K562 (cell line): ENCODE data around the gene KIF26B. TPM values are rescaled to one million over a fixed set of nuclear protein-coding genes. Genes with fewer than 3 reads are reported as not detected.

ENCODE experiments used
- ATAC-seq: fragments of 200-7000 bp; cut with Tn5 transposase; 3 replicates; pipeline ENCODE4 v1.9.1; 2020; ENCODE audit warnings: moderate library complexity
- BruUV-seq: library from RNA; stranded (reverse); fragments of 400-500 nt; replicated peaks from 2 replicates; lab custom pipeline; 2021; lab: Mats Ljungman, UMichigan
- CTCF ChIA-PET: fragments of 300-600 bp; formaldehyde crosslinking; extraction: SDS; loops from one replicate; lab custom pipeline; 2021; ENCODE audit warnings: low intra/inter-chr PET ratio; lab: Yijun Ruan, JAX
- POLR2A ChIA-PET: fragments of 300-600, 350-650 bp; sonication (Branson Sonifier 250); formaldehyde crosslinking; extraction: SDS; loops from one replicate; lab custom pipeline; 2021; ENCODE audit warnings: antibody characterized with exemption, inconsistent platforms; lab: Yijun Ruan, JAX
- DNase-seq, 4 experiments: peaks; one replicate each; pipeline versions ENCODE4 v3.0.0 to v3.0.0-alpha.2; 2011 to 2018; ENCODE audit warnings: low spot score in 3 of 4, mixed read lengths in 3 of 4; ENCODE audit errors: extremely low read depth in 1 of 4
- FAIRE-seq: peaks from 2 replicates; lab custom pipeline; 2011; peaks lifted over from hg19 to GRCh38; lab: Jason Lieb, UNC
- H2AFZ ChIP-seq: 2 replicates; pipeline ENCODE4 v1.6.0; 2011; ENCODE audit warnings: low read depth, low read length, control low read depth, inconsistent platforms
- H3K27ac ChIP-seq: fragments of 200-600 bp; 3 replicates; pipeline ENCODE4 v1.8.0; 2011; ENCODE audit warnings: low read depth, mild to moderate bottlenecking, control low read depth, inconsistent platforms, low read length, moderate library complexity, mixed read lengths; ENCODE audit errors: extremely low read depth
- H3K27me3 ChIP-seq, 2 experiments: fragments of 300-600 bp in 1 of 2; 2 replicates in 1 of 2; 3 replicates in 1 of 2; pipeline versions ENCODE4 v1.6.0 to v1.8.0; 2011; ENCODE audit warnings: inconsistent platforms in 2 of 2, low read length in 2 of 2, mild to moderate bottlenecking in 1 of 2, mixed read lengths in 1 of 2, moderate library complexity in 1 of 2; ENCODE audit not compliant: control insufficient read depth in 2 of 2, insufficient read depth in 2 of 2
- H3K36me3 ChIP-seq: fragments of 300-600 bp; 3 replicates; pipeline ENCODE4 v1.8.0; 2011; ENCODE audit warnings: mild to moderate bottlenecking, low read length, inconsistent platforms; ENCODE audit not compliant: control insufficient read depth, insufficient read depth
- H3K4me1 ChIP-seq, 2 experiments: fragments of 200-600 bp in 1 of 2; replicated peaks in 1 of 2; 2 replicates in 1 of 2; 3 replicates in 1 of 2; pipeline versions ENCODE4 v1.5.1 to v1.8.0; 2011; ENCODE audit warnings: inconsistent platforms in 2 of 2, low read length in 2 of 2, mild to moderate bottlenecking in 1 of 2, mixed read lengths in 1 of 2, moderate library complexity in 1 of 2; ENCODE audit not compliant: control insufficient read depth in 2 of 2, insufficient read depth in 2 of 2
- H3K4me2 ChIP-seq: 2 replicates; pipeline ENCODE4 v1.6.1; 2011; ENCODE audit warnings: low read length, control low read depth, inconsistent platforms, mixed read lengths; ENCODE audit not compliant: insufficient read depth
- H3K4me3 ChIP-seq: fragments of 200-600 bp; sonication (generic), shearing (Covaris generic); 2 replicates; pipeline ENCODE4 v1.5.1; 2016; ENCODE audit warnings: control low read depth, inconsistent platforms
- H3K79me2 ChIP-seq: fragments of 200-600 bp; 3 replicates; pipeline ENCODE4 v1.8.0; 2011; ENCODE audit warnings: low read length, inconsistent platforms; ENCODE audit not compliant: control insufficient read depth, insufficient read depth
- H3K9ac ChIP-seq, 2 experiments: 2 replicates each; pipeline versions ENCODE4 v1.6.0 to v1.6.1; 2011; ENCODE audit warnings: low read depth in 2 of 2, low read length in 2 of 2, control low read depth in 1 of 2, inconsistent platforms in 1 of 2, mild to moderate bottlenecking in 1 of 2, mixed read lengths in 1 of 2; ENCODE audit not compliant: insufficient read depth in 1 of 2
- H3K9me1 ChIP-seq: one replicate; pipeline ENCODE4 v1.6.0; 2011; ENCODE audit warnings: inconsistent platforms, mild to moderate bottlenecking, low read length, moderate library complexity; ENCODE audit not compliant: control insufficient read depth, insufficient read depth
- H3K9me3 ChIP-seq: replicated peaks from 2 replicates; pipeline ENCODE4 v1.5.1; 2011; ENCODE audit warnings: low read depth, low read length, inconsistent platforms; ENCODE audit not compliant: control insufficient read depth, insufficient read depth
- H4K20me1 ChIP-seq: replicated peaks from 2 replicates; pipeline ENCODE4 v1.6.1; 2011; ENCODE audit warnings: low read length, inconsistent platforms, mixed read lengths; ENCODE audit not compliant: control insufficient read depth, insufficient read depth
- E2F8 ChIP-seq: fragments of 450-650 bp; IDR thresholded peaks from 2 replicates; pipeline ENCODE4 v1.7.1; 2018; ENCODE audit warnings: mild to moderate bottlenecking, low read depth; ENCODE audit not compliant: partially characterized antibody
- NFIC ChIP-seq: fragments of 450-650 bp; IDR thresholded peaks from 2 replicates; pipeline ENCODE4 v1.6.1; 2017; ENCODE audit warnings: mild to moderate bottlenecking, inconsistent platforms
- NFIX ChIP-seq: fragments of 250-450 bp; sonication (Bioruptor Pico); IDR thresholded peaks from 2 replicates; pipeline ENCODE4 v1.4.0; 2020; ENCODE audit warnings: low read depth, mild to moderate bottlenecking, moderate library complexity
- NR2F6 ChIP-seq: fragments of 450-650 bp; formaldehyde crosslinking; IDR thresholded peaks from 2 replicates; pipeline ENCODE4 v1.4.0; 2020; ENCODE audit warnings: mild to moderate bottlenecking
- POLR2A ChIP-seq: fragments of 450-650 bp; conservative IDR thresholded peaks from 2 replicates; pipeline ENCODE4 v1.6.1; 2016
- TBP ChIP-seq: optimal IDR thresholded peaks from 2 replicates; pipeline ENCODE3; 2011; ENCODE audit warnings: low read depth, low read length, improper control_type of control experiment
- WGBS: fragments of 100-300 bp; shearing (Covaris generic); methylation state at CpG from one replicate; pipeline ENCODE4 v1.1.6; 2016; ENCODE audit warnings: low coverage, mixed read lengths; ENCODE audit not compliant: insufficient coverage; ENCODE audit errors: missing lambda C conversion rate; 5-methylcytosine and 5-hydroxymethylcytosine counted together
- in situ Hi-C: fragments of 300-500 bp; cut with MboI; formaldehyde crosslinking; loops from 4 replicates; pipeline ENCODE4 v1.15.0; 2018; ENCODE audit warnings: inconsistent platforms, mixed read lengths
- intact Hi-C: fragments of 100-400 bp; cut with micrococcal nuclease; formaldehyde crosslinking; loops from 2 replicates; pipeline ENCODE4 v1.14.2; 2022
- polyA plus RNA-seq, 8 experiments: library from polyadenylated mRNA; depleted of rRNA in 4 of 8; stranded (reverse) in 5 of 8; unstranded in 3 of 8; fragments of >200 nt; fragmentation: Nextera tagmentation in 2 of 8; fragmentation: Illumina TruSeq in 1 of 8; extraction: Ambion mirVana in 2 of 8; extraction: Trizol in 1 of 8; gene quantifications; 2 replicates each; pipeline versions ENCODE4 v1.2.1 to v1.2.3, GENCODE V29; 2011 to 2014; ENCODE audit warnings: inconsistent platforms in 1 of 8, missing spikeins in 1 of 8
- total RNA-seq, 7 experiments: library from RNA; depleted of rRNA in 6 of 7; stranded (reverse); fragments of >200 nt in 6 of 7; fragmentation: Illumina TruSeq in 2 of 7; extraction: Trizol in 2 of 7; gene quantifications; 2 replicates each; pipeline versions ENCODE4 v1.2.1 to v1.2.3, GENCODE V29; 2011 to 2021; ENCODE audit warnings: low replicate concordance in 1 of 7

The KIF26B gene
- total and polyA plus RNA-seq, 9 of the 15 experiments (the other 6 are each of a cell fraction or from before 2014, with no cell fraction given): 0.02 to 0.08 (median 0.03) TPM; not detected in 6

- TF ChIP-seq TBP: peak; percentile 90
- TF ChIP-seq POLR2A: peak; percentile 80
Measured at GRCh38 chr1:245561665-245562234, 407.0 kb downstream of the KIF26B start (continued).

- POLR2A ChIA-PET: no interaction called here
- FAIRE-seq: no peak
- intact Hi-C loops: no loop called here
- TF ChIP-seq NR2F6: no peak
- TF ChIP-seq E2F8: no peak
- peak; percentile 73 for TF ChIP-seq NFIC
- peak; percentile 33; the same call in 1 of the 2 replicates for TF ChIP-seq NFIX (CRISPR knock-in tag)
- TF ChIP-seq, all 486 proteins: peak for 2
- Histone ChIP-seq H3K4me1 (no peaks in the 10 kb centered on the region), H3K79me2 (no peaks in the 10 kb centered on the region), H3K27me3 (peaks cover 32 to 62% of the 10 kb centered on the region in 2 experiments), H3K4me2 (no peak overlapping the region), H4K20me1 (no peaks in the 10 kb centered on the region; the same call in 1 of the 2 replicates), H2AFZ (no peak overlapping the region), H3K9me3 (no peaks in the 10 kb centered on the region; the same call in 1 of the 2 replicates), H3K36me3 (no peaks in the 10 kb centered on the region), H3K9ac (no peak overlapping the region), H3K4me3 (no peak overlapping the region), H3K9me1 (no peaks in the 10 kb centered on the region), H3K27ac (no peak overlapping the region)
- no peak for DNase-seq
- ATAC-seq: no peak
- WGBS: 2% methylated on average over 2 of the region's 2 CpGs
- BruUV-seq: no TSS peak
- in situ Hi-C loops: no loop called here
- CTCF ChIA-PET: no interaction called here
Measured at GRCh38 chr1:245566134-245566533, 411.3 kb downstream of the KIF26B start.
